ENCODE measurements around the gene BACH2. TPM values are rescaled to one million over a fixed set of nuclear protein-coding genes. Genes with fewer than 3 reads are reported as not detected.

Gene BACH2
- total and polyA plus RNA-seq, 10 of the 15 experiments (the other 5 are each of a cell fraction or from before 2014, with no cell fraction given): 0.03 to 0.28 (median 0.04) TPM; not detected in 3

- no peak for TF ChIP-seq NFYB (IDR thresholded peaks at IDR 0.05; ENCODE audit: insufficient read depth, low read depth, low read length)
- no peak for TF ChIP-seq SREBF2 (IDR thresholded peaks at IDR 0.05; ENCODE audit: low read length)
These were observed 9.3 kb upstream of the BACH2 start (continued) for GRCh38 chr6:90305800-90306448.

GRCh38 chr6:90304308-90304707 is 7.7 kb upstream of the BACH2 start:
- DNase-seq (ENCODE audit: low read depth, low spot score): no peak
- BruUV-seq (replicated peaks): no TSS peak
- Histone ChIP-seq H3K4me1 (ENCODE audit: control insufficient read depth, insufficient read depth, low read length) (no peaks in the 10 kb centered on the region), H3K27ac (ENCODE audit: control insufficient read depth, insufficient read depth) (no peak overlapping the region), H3K27me3 (replicated peaks in 1 of 2; ENCODE audit: control insufficient read depth in 2 of 2, insufficient read depth in 2 of 2, low read length in 1 of 2) (peaks cover 5 to 25% of the 10 kb centered on the region in 2 experiments), H3K79me2 (ENCODE audit: control insufficient read depth, insufficient read depth, low read length) (no peaks in the 10 kb centered on the region), H3K4me2 (ENCODE audit: control insufficient read depth, insufficient read depth) (no peak overlapping the region), H3K4me3 (no peak overlapping the region), H3K36me3 (ENCODE audit: control insufficient read depth in 2 of 2, insufficient read depth in 2 of 2, low read length in 1 of 2) (no peaks in the 10 kb centered on the region), H3K9me3 (replicated peaks; ENCODE audit: control insufficient read depth, insufficient read depth, low read length) (no peaks in the 10 kb centered on the region), H4K20me1 (ENCODE audit: control insufficient read depth, insufficient read depth) (no peaks in the 10 kb centered on the region), H2AFZ (ENCODE audit: control insufficient read depth, low read depth, low read length) (no peak overlapping the region), H3K9ac (ENCODE audit: control insufficient read depth, insufficient read depth, low read length) (no peak overlapping the region)
- SMC1A ChIA-PET (ENCODE audit: uncharacterized antibody, unreplicated experiment): no interaction called here
- intact Hi-C loops (cut with micrococcal nuclease; ENCODE audit: unreplicated experiment) (no loop called here), in situ Hi-C loops (cut with MboI) (no loop called here)
- WGBS (ENCODE audit: insufficient coverage, insufficient replicate concordance, low lambda C conversion rate, missing lambda C conversion rate): 0% methylated on average over 5 of the region's 5 CpGs
- RAD21 ChIA-PET (ENCODE audit: unreplicated experiment): no interaction called here
- ATAC-seq: peak; percentile 41
- POLR2A ChIA-PET: no interaction called here
- no peak for TF ChIP-seq BRCA1 (IDR thresholded peaks at IDR 0.05; ENCODE audit: low read depth, low read length)
- TF ChIP-seq SMC3 (IDR thresholded peaks at IDR 0.05; ENCODE audit: borderline replicate concordance, low read length): no peak
- no peak for TF ChIP-seq KLF5 (IDR thresholded peaks at IDR 0.05; ENCODE audit: partially characterized antibody)
- no peak for TF ChIP-seq SMAD1 (IDR thresholded peaks at IDR 0.05; ENCODE audit: low read depth, partially characterized antibody)
- no peak for TF ChIP-seq TBL1XR1 (IDR thresholded peaks at IDR 0.05; ENCODE audit: low read depth, low read length)
- no peak for TF ChIP-seq TCF12 (IDR thresholded peaks at IDR 0.05; ENCODE audit: low read depth, low read length)
- TF ChIP-seq CBX3 (IDR thresholded peaks at IDR 0.05; ENCODE audit: borderline replicate concordance, low read depth): no peak
- TF ChIP-seq SPI1 (IDR thresholded peaks at IDR 0.05; ENCODE audit: borderline replicate concordance, insufficient read depth, low read depth, low read length): no peak
- TF ChIP-seq CEBPZ (IDR thresholded peaks at IDR 0.05; ENCODE audit: low read depth, low read length): no peak
- no peak for TF ChIP-seq POLR2AphosphoS2 (IDR thresholded peaks at IDR 0.05; ENCODE audit: low read depth, low read length)
- no peak for TF ChIP-seq ZNF592 (IDR thresholded peaks at IDR 0.05)
- FAIRE-seq: no peak
- CTCF ChIA-PET: no interaction called here
